Measurements from ENCODE around the gene FIBP.

FIBP gene

GRCh38 chr11:65928667-65929066 lies 40.4 kb upstream of the FIBP start:
- TF ChIP-seq, protein P1, sequence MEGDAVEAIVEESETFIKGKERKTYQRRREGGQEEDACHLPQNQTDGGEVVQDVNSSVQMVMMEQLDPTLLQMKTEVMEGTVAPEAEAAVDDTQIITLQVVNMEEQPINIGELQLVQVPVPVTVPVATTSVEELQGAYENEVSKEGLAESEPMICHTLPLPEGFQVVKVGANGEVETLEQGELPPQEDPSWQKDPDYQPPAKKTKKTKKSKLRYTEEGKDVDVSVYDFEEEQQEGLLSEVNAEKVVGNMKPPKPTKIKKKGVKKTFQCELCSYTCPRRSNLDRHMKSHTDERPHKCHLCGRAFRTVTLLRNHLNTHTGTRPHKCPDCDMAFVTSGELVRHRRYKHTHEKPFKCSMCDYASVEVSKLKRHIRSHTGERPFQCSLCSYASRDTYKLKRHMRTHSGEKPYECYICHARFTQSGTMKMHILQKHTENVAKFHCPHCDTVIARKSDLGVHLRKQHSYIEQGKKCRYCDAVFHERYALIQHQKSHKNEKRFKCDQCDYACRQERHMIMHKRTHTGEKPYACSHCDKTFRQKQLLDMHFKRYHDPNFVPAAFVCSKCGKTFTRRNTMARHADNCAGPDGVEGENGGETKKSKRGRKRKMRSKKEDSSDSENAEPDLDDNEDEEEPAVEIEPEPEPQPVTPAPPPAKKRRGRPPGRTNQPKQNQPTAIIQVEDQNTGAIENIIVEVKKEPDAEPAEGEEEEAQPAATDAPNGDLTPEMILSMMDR (IDR thresholded peaks at IDR 0.05; ENCODE audit: low read depth, low read length, missing control alignments) = no peak
- Histone ChIP-seq H3K4me3 (ENCODE audit: low read depth, low read length) (no peak overlapping the region), H3K36me3 (replicated peaks) (no peaks in the 10 kb centered on the region), H3K27me3 (replicated peaks) (no peaks in the 10 kb centered on the region), H3K27ac (no peak overlapping the region)
- in situ Hi-C loops (cut with HindIII; ENCODE audit: low pct_ligation_motif_present, low sequenced_read_pairs) = no loop called here
- DNase-seq = no peak

DNA sequence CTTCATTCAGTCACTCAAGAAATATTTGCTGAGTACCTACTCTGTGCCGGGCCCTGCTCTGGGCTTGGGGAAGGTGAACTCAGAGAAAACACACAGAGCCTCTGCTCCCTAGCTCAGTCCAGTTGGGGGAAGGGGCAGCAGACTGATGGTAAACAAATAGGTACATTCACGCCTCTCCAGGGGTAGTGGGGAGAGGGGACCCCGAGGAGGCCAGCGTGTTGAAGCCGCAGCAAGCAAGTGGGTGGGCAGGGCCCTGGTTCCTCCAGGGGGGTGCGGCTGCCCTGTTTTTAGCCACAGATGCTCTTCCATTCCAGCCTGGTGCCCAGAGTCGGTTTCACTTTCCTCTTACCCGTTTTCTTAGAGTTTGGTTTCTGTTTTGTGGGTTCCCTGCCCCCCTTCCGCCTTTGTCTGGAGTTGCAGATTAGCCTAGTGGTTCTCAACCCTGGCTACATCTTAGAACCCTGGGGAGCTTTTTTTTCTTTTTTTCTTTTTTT lies 39.7 kb upstream of the FIBP start:
- no peak for DNase-seq
- in situ Hi-C loops (cut with HindIII; ENCODE audit: low pct_ligation_motif_present, low sequenced_read_pairs) = no loop called here
- TF ChIP-seq, protein P1 (IDR thresholded peaks at IDR 0.05; ENCODE audit: low read depth, low read length, missing control alignments) = no peak
- H3K36me3 ChIP-seq (replicated peaks) = peaks cover 6% of the 10 kb centered on the region
- H3K27me3 ChIP-seq (replicated peaks) = no peaks in the 10 kb centered on the region
- H3K4me3 ChIP-seq (ENCODE audit: low read depth, low read length) = no peak overlapping the region
- no peak overlapping the region for H3K27ac ChIP-seq

DNA sequence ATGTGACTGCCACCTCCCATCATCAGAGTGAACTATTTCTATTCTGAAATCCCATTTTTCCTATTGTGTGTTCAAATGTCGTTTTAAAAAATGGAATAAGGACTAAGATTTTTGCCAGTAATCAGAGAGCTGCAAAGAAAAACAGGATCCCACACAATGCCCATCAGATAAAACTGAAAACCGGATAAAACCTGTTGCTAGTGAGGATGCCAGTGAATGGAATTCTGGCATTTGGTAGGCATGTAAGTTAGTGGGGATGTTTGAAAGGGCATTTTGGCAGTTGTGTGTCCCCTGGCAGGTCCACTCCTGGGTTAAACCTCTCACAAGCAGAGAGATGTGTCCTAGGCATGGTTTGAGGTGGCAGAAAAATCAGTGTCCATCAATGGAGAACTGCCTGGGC lies 37.1 kb upstream of the FIBP start:
- TF ChIP-seq, protein P1 (IDR thresholded peaks at IDR 0.05; ENCODE audit: low read depth, low read length, missing control alignments) = no peak
- H3K36me3 ChIP-seq (replicated peaks) = peaks cover 22% of the 10 kb centered on the region

DNA sequence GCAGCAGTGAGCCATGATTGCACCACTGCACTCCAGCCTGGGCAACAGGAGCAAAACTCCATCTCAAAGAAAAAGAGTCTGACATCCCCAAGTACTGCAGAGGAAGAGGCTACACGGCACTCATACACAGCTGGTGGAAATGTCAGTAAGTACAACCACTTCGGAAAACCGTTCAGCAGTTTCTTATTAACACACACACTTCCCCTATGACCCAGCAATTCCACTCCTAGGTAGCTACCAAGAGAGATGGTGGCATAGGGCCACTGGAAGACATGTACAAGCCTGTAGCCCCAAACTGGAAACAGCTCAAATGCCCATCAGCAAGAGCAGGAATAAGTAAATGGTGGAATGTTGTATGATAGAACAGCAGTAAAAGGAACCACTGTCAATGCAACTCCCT lies 34.3 kb upstream of the FIBP start:
- no peaks in the 10 kb centered on the region for H3K27me3 ChIP-seq (replicated peaks)
- TF ChIP-seq, protein P1 (IDR thresholded peaks at IDR 0.05; ENCODE audit: low read depth, low read length, missing control alignments) = no peak
- no peak overlapping the region for H3K4me3 ChIP-seq (ENCODE audit: low read depth, low read length)
- peaks cover 22% of the 10 kb centered on the region for H3K36me3 ChIP-seq (replicated peaks)
- no peak for DNase-seq
- in situ Hi-C loops (cut with HindIII; ENCODE audit: low pct_ligation_motif_present, low sequenced_read_pairs) = no loop called here
- no peak overlapping the region for H3K27ac ChIP-seq

More for the DNA sequence above, 37.1 kb upstream of the FIBP start:
- no peak overlapping the region for H3K27ac ChIP-seq
- no peak overlapping the region for H3K4me3 ChIP-seq (ENCODE audit: low read depth, low read length)
- in situ Hi-C loops (cut with HindIII; ENCODE audit: low pct_ligation_motif_present, low sequenced_read_pairs) = no loop called here
- H3K27me3 ChIP-seq (replicated peaks) = no peaks in the 10 kb centered on the region
- DNase-seq = no peak

DNA sequence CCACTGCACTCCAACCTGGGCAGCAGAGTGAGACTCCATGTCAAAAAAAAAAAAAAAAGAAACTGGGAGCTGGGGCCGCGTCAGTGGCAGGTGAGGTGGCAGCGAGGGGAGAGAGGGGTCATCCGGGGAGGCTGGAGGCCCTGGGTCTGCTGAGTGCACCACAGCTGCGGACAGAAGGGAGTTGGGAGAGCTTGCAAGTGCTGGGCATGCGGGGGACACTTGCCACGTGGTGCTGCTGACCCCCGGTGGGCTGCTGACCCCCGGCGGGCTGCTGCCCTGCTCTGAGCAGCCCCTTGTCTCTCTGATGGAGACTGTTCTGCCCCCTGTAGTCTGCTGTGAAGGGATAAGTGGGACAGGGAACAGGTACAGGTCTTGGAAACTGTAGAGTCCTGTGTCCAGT lies 33.6 kb upstream of the FIBP start:
- no peaks in the 10 kb centered on the region for H3K27me3 ChIP-seq (replicated peaks)
- TF ChIP-seq, protein P1 (IDR thresholded peaks at IDR 0.05; ENCODE audit: low read depth, low read length, missing control alignments) = no peak
- peaks cover 22% of the 10 kb centered on the region for H3K36me3 ChIP-seq (replicated peaks)
- in situ Hi-C loops (cut with HindIII; ENCODE audit: low pct_ligation_motif_present, low sequenced_read_pairs) = no loop called here
- no peak for DNase-seq
- no peak overlapping the region for H3K4me3 ChIP-seq (ENCODE audit: low read depth, low read length)
- H3K27ac ChIP-seq = no peak overlapping the region

GRCh38 chr11:65921033-65921555 lies 32.8 kb upstream of the FIBP start:
- Histone ChIP-seq H3K27ac (no peak overlapping the region), H3K36me3 (replicated peaks) (peaks cover 22% of the 10 kb centered on the region)
- in situ Hi-C loops (cut with HindIII; ENCODE audit: low pct_ligation_motif_present, low sequenced_read_pairs) = no loop called here

More at GRCh38 chr11:65921033-65921555, 32.8 kb upstream of the FIBP start:
- H3K4me3 ChIP-seq (ENCODE audit: low read depth, low read length) = no peak overlapping the region
- no peak for DNase-seq
- TF ChIP-seq, protein P1 (IDR thresholded peaks at IDR 0.05; ENCODE audit: low read depth, low read length, missing control alignments) = no peak
- H3K27me3 ChIP-seq (replicated peaks) = no peaks in the 10 kb centered on the region
